B cell (primary cell): Measurements from ENCODE around the gene B4GALNT4. TPM values are rescaled to one million over a fixed set of nuclear protein-coding genes. Genes with fewer than 3 reads are reported as not detected.

ENCODE experiments used
- ATAC-seq: fragments of 200-7000 bp; cut with Tn5 transposase; one replicate; pipeline ENCODE4 v1.10.0; 2021; ENCODE audit warnings: low read depth, mild to moderate bottlenecking, moderate number of reproducible peaks, moderate library complexity
- CTCF ChIA-PET: fragments of 350-600 bp; sonication (Branson Sonifier 250); formaldehyde crosslinking; loops from one replicate; lab custom pipeline; 2021; ENCODE audit warnings: antibody characterized with exemption, inconsistent platforms; lab: Charles Lee
- POLR2A ChIA-PET: fragments of 350-600 bp; sonication (Branson Sonifier 250); formaldehyde crosslinking; loops from one replicate; lab custom pipeline; 2021; ENCODE audit warnings: antibody characterized with exemption; lab: Charles Lee
- DNase-seq: peaks from one replicate; pipeline ENCODE4 v3.0.0; 2013
- H2AFZ ChIP-seq: 2 replicates; pipeline ENCODE4 v1.6.1; 2012; ENCODE audit warnings: mild to moderate bottlenecking, low read depth, low read length; ENCODE audit not compliant: insufficient read depth, poor library complexity, severe bottlenecking
- H3K27ac ChIP-seq, 2 donors: 1 replicate in 1 of 2; 2 replicates in 1 of 2; pipeline ENCODE4 v1.5.1; 2012 to 2013; ENCODE audit warnings: low read length in 2 of 2, mild to moderate bottlenecking in 2 of 2, moderate library complexity in 1 of 2
- H3K27me3 ChIP-seq, 4 experiments: fragments of 200-600 bp in 1 of 4; sonication (generic) in 1 of 4; replicated peaks in 1 of 4; 1 replicate in 2 of 4; 2 replicates in 2 of 4; pipeline versions ENCODE4 v1.6.1 to v1.7.0; 2013 to 2016; ENCODE audit warnings: low read length in 3 of 4, mild to moderate bottlenecking in 2 of 4, mixed read lengths in 1 of 4, moderate library complexity in 1 of 4; ENCODE audit not compliant: insufficient read depth in 4 of 4, control insufficient read depth in 3 of 4; ENCODE audit errors: control extremely low read depth in 1 of 4
- H3K36me3 ChIP-seq, 2 experiments: replicated peaks in 1 of 2; 1 replicate in 1 of 2; 2 replicates in 1 of 2; pipeline versions ENCODE4 v1.6.1 to v1.7.1; 2013; ENCODE audit warnings: low read length in 1 of 2; ENCODE audit not compliant: insufficient read depth in 2 of 2, control insufficient read depth in 1 of 2; ENCODE audit errors: control extremely low read depth in 1 of 2, extremely low read depth in 1 of 2
- H3K4me1 ChIP-seq, 2 donors: fragments of 200-600 bp in 1 of 2; sonication (generic) in 1 of 2; 1 replicate in 1 of 2; 2 replicates in 1 of 2; pipeline versions ENCODE4 v1.5.1 to v1.6.1; 2013 to 2017; ENCODE audit warnings: low read length in 2 of 2; ENCODE audit not compliant: control insufficient read depth in 2 of 2, insufficient read depth in 2 of 2
- H3K4me2 ChIP-seq: replicated peaks from 2 replicates; pipeline ENCODE3; 2012; ENCODE audit warnings: mild to moderate bottlenecking, low read depth, low read length; ENCODE audit not compliant: poor library complexity, severe bottlenecking
- H3K4me3 ChIP-seq, 5 experiments: fragments of 200-600 bp in 1 of 5; sonication (generic) in 1 of 5; 1 replicate in 3 of 5; 2 replicates in 2 of 5; pipeline versions ENCODE4 v1.5.1 to v1.7.0; 2011 to 2016; ENCODE audit warnings: low read length in 4 of 5, mild to moderate bottlenecking in 4 of 5, low read depth in 2 of 5, control low read depth in 1 of 5, moderate library complexity in 1 of 5; ENCODE audit not compliant: insufficient read depth in 1 of 5; ENCODE audit errors: control extremely low read depth in 1 of 5, extremely low read depth in 1 of 5
- H3K79me2 ChIP-seq: fragments of 200-600 bp; sonication (generic); one replicate; pipeline ENCODE4 v1.6.0; 2016; ENCODE audit warnings: low read length; ENCODE audit not compliant: control insufficient read depth, insufficient read depth
- H3K9ac ChIP-seq: fragments of 200-600 bp; sonication (generic); 2 replicates; pipeline ENCODE4 v1.6.1; 2017; ENCODE audit warnings: mild to moderate bottlenecking, low read length, moderate library complexity
- H3K9me3 ChIP-seq, 3 donors: one replicate each; pipeline versions ENCODE4 v1.6.1 to v1.7.1; 2013; ENCODE audit warnings: low read length in 2 of 3; ENCODE audit not compliant: control insufficient read depth in 2 of 3, insufficient read depth in 1 of 3; ENCODE audit errors: control extremely low read depth in 1 of 3
- H4K20me1 ChIP-seq: 2 replicates; pipeline ENCODE4 v1.6.0; 2012; ENCODE audit warnings: mild to moderate bottlenecking, low read length; ENCODE audit not compliant: insufficient read depth, control insufficient read depth, poor library complexity, severe bottlenecking
- H3K27ac Mint-ChIP-seq: one replicate; pipeline ENCODE4 v1.8.0; 2021; ENCODE audit warnings: mixed read lengths
- H3K27me3 Mint-ChIP-seq: one replicate; pipeline ENCODE4 v1.8.0; 2021; ENCODE audit warnings: mixed read lengths
- H3K4me1 Mint-ChIP-seq: one replicate; pipeline ENCODE4 v1.8.0; 2021; ENCODE audit warnings: mixed read lengths
- H3K4me3 Mint-ChIP-seq: one replicate; pipeline ENCODE4 v1.8.0; 2021; ENCODE audit warnings: mixed read lengths
- H3K9me3 Mint-ChIP-seq: one replicate; pipeline ENCODE4 v1.8.0; 2022; ENCODE audit warnings: mixed read lengths; ENCODE audit not compliant: insufficient read depth
- CTCF ChIP-seq: fragments of 200-600 bp; IDR thresholded peaks from one replicate; pipeline ENCODE4 v1.8.0; 2022; ENCODE audit warnings: antibody characterized with exemption, mild to moderate bottlenecking
- EZH2 ChIP-seq: IDR thresholded peaks from 2 replicates; pipeline ENCODE4 v1.6.1; 2012; ENCODE audit warnings: borderline replicate concordance, low read depth, mild to moderate bottlenecking, moderate library complexity, low read length; ENCODE audit not compliant: insufficient read depth, poor library complexity, severe bottlenecking
- WGBS: methylation state at CpG from one replicate; pipeline ENCODE4 v1.1.5; 2013; ENCODE audit warnings: missing lambda C conversion rate; ENCODE audit not compliant: insufficient coverage; 5-methylcytosine and 5-hydroxymethylcytosine counted together
- intact Hi-C: fragments of 100-400 bp; cut with micrococcal nuclease; formaldehyde crosslinking; loops from one replicate; pipeline ENCODE4 v1.10.0; 2022
- polyA plus RNA-seq: library from polyadenylated mRNA; depleted of rRNA; stranded (reverse); fragments of >200 nt; gene quantifications from 2 replicates; pipeline ENCODE4 v1.2.3, GENCODE V29; 2012
- total RNA-seq, 2 donors: library from RNA; stranded (reverse); fragments of 120-200 nt in 1 of 2; gene quantifications; 1 replicate in 1 of 2; 2 replicates in 1 of 2; pipeline versions ENCODE4 v1.2.3 to v1.2.4, GENCODE V29; 2013 to 2022

B4GALNT4 gene
- total and polyA plus RNA-seq, 2 donors (not counting 1 experiment from before 2014, with no cell fraction given), result not detected

GRCh38 chr11:420054-420910 is 51.0 kb downstream of the B4GALNT4 start:
- Histone ChIP-seq H3K4me2 (no peak overlapping the region), H3K9ac (no peak overlapping the region), H3K79me2 (no peaks in the 10 kb centered on the region), H3K4me3 (no peak overlapping the region), H4K20me1 (peaks cover 5% of the 10 kb centered on the region), H3K9me3 (peaks cover 0 to 6% (median 0%) of the 10 kb centered on the region in 3 donors), H3K27ac (no peak overlapping the region), H3K4me1 (peaks cover 12 to 15% of the 10 kb centered on the region in 2 donors), H3K27me3 (no peaks in the 10 kb centered on the region), H2AFZ (no peak overlapping the region), H3K36me3 (no peaks in the 10 kb centered on the region)
- POLR2A ChIA-PET, result no interaction called here
- 90% methylated on average over 71 of the region's 71 CpGs for WGBS
- ATAC-seq (no peak), DNase-seq (no peak)
- intact Hi-C loops, result no loop called here
- no peak overlapping the region for H3K27ac Mint-ChIP-seq
- H3K4me3 Mint-ChIP-seq, result no peak overlapping the region
- H3K4me1 Mint-ChIP-seq, result peaks cover 13% of the 10 kb centered on the region
- CTCF ChIA-PET, result no interaction called here
- no peaks in the 10 kb centered on the region for H3K9me3 Mint-ChIP-seq
- TF ChIP-seq EZH2, result no peak
- no peak for TF ChIP-seq CTCF
- no peaks in the 10 kb centered on the region for H3K27me3 Mint-ChIP-seq

- Histone ChIP-seq H2AFZ (no peak overlapping the region), H3K36me3 (no peaks in the 10 kb centered on the region), H3K27me3 (no peaks in the 10 kb centered on the region), H3K4me2 (no peak overlapping the region), H4K20me1 (peaks cover 3% of the 10 kb centered on the region), H3K27ac (no peak overlapping the region), H3K4me1 (peaks cover 5 to 8% of the 10 kb centered on the region in 2 donors), H3K79me2 (no peaks in the 10 kb centered on the region), H3K9me3 (peaks cover 0 to 9% (median 0%) of the 10 kb centered on the region in 3 donors), H3K9ac (no peak overlapping the region), H3K4me3 (no peak overlapping the region)
- Mint-ChIP-seq H3K4me3 (no peak overlapping the region), H3K4me1 (peaks cover 7% of the 10 kb centered on the region), H3K27ac (no peak overlapping the region), H3K27me3 (no peaks in the 10 kb centered on the region), H3K9me3 (no peaks in the 10 kb centered on the region)
- TF ChIP-seq CTCF (no peak), EZH2 (no peak)
- POLR2A ChIA-PET, result no interaction called here
- intact Hi-C loops, result no loop called here
- ATAC-seq (no peak), DNase-seq (no peak)
- 98% methylated on average over 18 of the region's 21 CpGs for WGBS
- CTCF ChIA-PET, result no interaction called here
Observed at GRCh38 chr11:420911-421321, 51.6 kb downstream of the B4GALNT4 start.
